HepG2 (cell line): ENCODE measurements around the gene SRRM4. TPM values are rescaled to one million over a fixed set of nuclear protein-coding genes. Genes with fewer than 3 reads are reported as not detected.

Experiments
- CENPBD1 ChIP-seq: sonication (generic); formaldehyde crosslinking; IDR thresholded peaks from 2 replicates; pipeline ENCODE4 v1.8.0; 2022; ENCODE audit warnings: missing genetic modification reagents, low read depth, mild to moderate bottlenecking, borderline replicate concordance
- DRAP1 ChIP-seq: IDR thresholded peaks from 2 replicates; pipeline ENCODE4 v1.6.1; 2016; ENCODE audit warnings: missing genetic modification reagents, missing compliant biosample characterization
- FOSL1 ChIP-seq: sonication (generic); formaldehyde crosslinking; IDR thresholded peaks from 2 replicates; pipeline ENCODE4 v1.9.0; 2021; ENCODE audit warnings: missing genetic modification reagents, borderline replicate concordance
- IRX3 ChIP-seq: sonication (generic); formaldehyde crosslinking; IDR thresholded peaks from 2 replicates; pipeline ENCODE4 v1.8.1; 2023; ENCODE audit warnings: mild to moderate bottlenecking, low read depth, missing genetic modification reagents, borderline replicate concordance
- KDM2A ChIP-seq: sonication (generic); formaldehyde crosslinking; IDR thresholded peaks from 2 replicates; pipeline ENCODE4 v1.4.0; 2020; ENCODE audit warnings: low read depth, missing genetic modification reagents, borderline replicate concordance
- MAFK ChIP-seq, 2 experiments: IDR thresholded peaks in 1 of 2; conservative IDR thresholded peaks in 1 of 2; 2 replicates each; pipeline ENCODE4 v1.6.1; 2011; ENCODE audit warnings: improper control_type of control experiment in 2 of 2, low read length in 2 of 2
- MEF2D ChIP-seq: sonication (generic); formaldehyde crosslinking; IDR thresholded peaks from 2 replicates; pipeline ENCODE4 v1.5.1; 2020; ENCODE audit warnings: mild to moderate bottlenecking, missing genetic modification reagents
- MXD4 ChIP-seq: IDR thresholded peaks from 2 replicates; pipeline ENCODE4 v1.6.1; 2016; ENCODE audit warnings: mild to moderate bottlenecking, missing biosample characterization, missing genetic modification reagents
- NCOR1 ChIP-seq: fragments of 200-600 bp; sonication (generic); IDR thresholded peaks from 2 replicates; pipeline ENCODE4 v1.7.0; 2017; ENCODE audit warnings: antibody characterized with exemption, low read length, borderline replicate concordance
- SAP130 ChIP-seq: IDR thresholded peaks from 2 replicates; pipeline ENCODE4 v1.6.1; 2016; ENCODE audit warnings: low read depth
- SOX13 ChIP-seq, 3 experiments: fragments of 450-650 bp in 1 of 3; sonication (generic) in 1 of 3; formaldehyde crosslinking in 1 of 3; IDR thresholded peaks in 2 of 3; conservative IDR thresholded peaks in 1 of 3; 2 replicates each; pipeline versions ENCODE4 v1.5.0 to v1.6.1; 2016 to 2020; ENCODE audit warnings: antibody characterized with exemption in 1 of 3, mild to moderate bottlenecking in 1 of 3, missing compliant biosample characterization in 1 of 3, missing genetic modification reagents in 1 of 3, moderate library complexity in 1 of 3
- SOX5 ChIP-seq: IDR thresholded peaks from 2 replicates; pipeline ENCODE4 v1.6.1; 2016; ENCODE audit warnings: borderline replicate concordance
- SRSF4 ChIP-seq: fragments of 200-400 bp; formaldehyde crosslinking; IDR thresholded peaks from one replicate; pipeline ENCODE4 v1.6.1; 2018; ENCODE audit warnings: mild to moderate bottlenecking, low read depth, low read length, moderate library complexity; ENCODE audit not compliant: poor library complexity, severe bottlenecking
- ZBTB26 ChIP-seq: IDR thresholded peaks from 2 replicates; pipeline ENCODE4 v1.6.1; 2016; ENCODE audit warnings: missing compliant biosample characterization, missing genetic modification reagents, borderline replicate concordance
- ZNF138 ChIP-seq: sonication (generic); formaldehyde crosslinking; IDR thresholded peaks from 2 replicates; pipeline ENCODE4 v1.5.0; 2020; ENCODE audit warnings: mild to moderate bottlenecking, low read depth, missing genetic modification reagents
- ZNF142 ChIP-seq: sonication (generic); formaldehyde crosslinking; IDR thresholded peaks from 2 replicates; pipeline ENCODE4 v1.4.0; 2020; ENCODE audit warnings: missing genetic modification reagents
- ZNF263 ChIP-seq: sonication (generic); formaldehyde crosslinking; IDR thresholded peaks from 2 replicates; pipeline ENCODE4 v1.4.0; 2020; ENCODE audit warnings: missing genetic modification reagents
- ZNF709 ChIP-seq: sonication (generic); formaldehyde crosslinking; IDR thresholded peaks from 2 replicates; pipeline ENCODE4 v1.5.0; 2020; ENCODE audit warnings: mild to moderate bottlenecking, missing genetic modification reagents
- ZSCAN25 ChIP-seq: sonication (generic); formaldehyde crosslinking; IDR thresholded peaks from 2 replicates; pipeline ENCODE4 v1.8.0; 2022; ENCODE audit warnings: mild to moderate bottlenecking, missing genetic modification reagents
- polyA plus RNA-seq, 8 experiments: library from polyadenylated mRNA; depleted of rRNA in 3 of 8; stranded (reverse) in 7 of 8; unstranded in 1 of 8; fragments of >200 nt; fragmentation: Illumina TruSeq in 4 of 8; extraction: Trizol in 4 of 8; gene quantifications; 2 replicates each; pipeline versions ENCODE4 v1.2.1 to v1.2.3, GENCODE V29; 2011 to 2016; ENCODE audit warnings: low read depth in 4 of 8, missing spikeins in 1 of 8, mixed read lengths in 1 of 8; ENCODE audit not compliant: insufficient read depth in 1 of 8
- total RNA-seq, 5 experiments: library from RNA; depleted of rRNA; stranded (reverse); fragments of >200 nt; fragmentation: Illumina TruSeq; extraction: Trizol; gene quantifications; 2 replicates each; pipeline ENCODE4 v1.2.3, GENCODE V29; 2016; ENCODE audit warnings: low read depth in 1 of 5

Gene SRRM4
- total and polyA plus RNA-seq, 2 of the 13 experiments (the other 11 are each of a cell fraction or from before 2014, with no cell fraction given) = not detected

- TF ChIP-seq NCOR1 = no peak
- no peak for TF ChIP-seq CENPBD1
- 0 out of 2 replicates have a peak, but pooled peaks have one; percentile 30 for TF ChIP-seq ZNF142 (CRISPR knock-in tag)
- 0 out of 2 replicates have a peak, but pooled peaks have one; percentile 24 for TF ChIP-seq MEF2D
- TF ChIP-seq SRSF4 = no peak
- TF ChIP-seq SOX5 (CRISPR knock-in tag) = peak; percentile 38; the same call in 1 of the 2 replicates
- peak; percentile 60; the same call in 1 of the 2 replicates for TF ChIP-seq KDM2A (CRISPR knock-in tag)
- TF ChIP-seq ZNF138 (CRISPR knock-in tag) = 0 out of 2 replicates have a peak, but pooled peaks have one; percentile 47
- TF ChIP-seq SAP130 (CRISPR knock-in tag) = peak; percentile 31; the same call in 1 of the 2 replicates
- peak; percentile 55 for TF ChIP-seq ZNF263 (CRISPR knock-in tag)
- TF ChIP-seq ZSCAN25 (CRISPR knock-in tag) = no peak
- 0 out of 2 replicates have a peak, but pooled peaks have one; percentile 42 for TF ChIP-seq IRX3
- peak; percentile 14 to 32; a peak in 2 of 4 replicates for TF ChIP-seq MAFK (conservative IDR thresholded peaks at IDR 0.05 in 1 of 2, IDR thresholded peaks at IDR 0.05 in 1 of 2; ENCODE audit: low read length in 2 of 2)
- 0 out of 2 replicates have a peak, but pooled peaks have one; percentile 58 for TF ChIP-seq ZNF709
- no peak for TF ChIP-seq SOX13 (IDR thresholded peaks at IDR 0.05)
- 0 out of 4 replicates have a peak, but pooled peaks of 1 of the 2 experiments have one; percentile 24 for TF ChIP-seq SOX13 (CRISPR knock-in tag; conservative IDR thresholded peaks at IDR 0.05 in 1 of 2, IDR thresholded peaks at IDR 0.05 in 1 of 2)
- TF ChIP-seq DRAP1 (CRISPR knock-in tag) = peak; percentile 35; the same call in 1 of the 2 replicates
- 0 out of 2 replicates have a peak, but pooled peaks have one; percentile 37 for TF ChIP-seq MXD4
- 0 out of 2 replicates have a peak, but pooled peaks have one; percentile 23 for TF ChIP-seq FOSL1 (CRISPR knock-in tag)
- peak; percentile 81; the same call in 1 of the 2 replicates for TF ChIP-seq ZBTB26
Observed at GRCh38 chr12:119060847-119061796, 79.8 kb downstream of the SRRM4 start (continued).
